Measurements from ENCODE around the gene WDR81. TPM values are rescaled to one million over a fixed set of nuclear protein-coding genes. Genes with fewer than 3 reads are reported as not detected.

The WDR81 gene
- 23.2 and 27.5 TPM in 2 replicates for total RNA-seq

DNA sequence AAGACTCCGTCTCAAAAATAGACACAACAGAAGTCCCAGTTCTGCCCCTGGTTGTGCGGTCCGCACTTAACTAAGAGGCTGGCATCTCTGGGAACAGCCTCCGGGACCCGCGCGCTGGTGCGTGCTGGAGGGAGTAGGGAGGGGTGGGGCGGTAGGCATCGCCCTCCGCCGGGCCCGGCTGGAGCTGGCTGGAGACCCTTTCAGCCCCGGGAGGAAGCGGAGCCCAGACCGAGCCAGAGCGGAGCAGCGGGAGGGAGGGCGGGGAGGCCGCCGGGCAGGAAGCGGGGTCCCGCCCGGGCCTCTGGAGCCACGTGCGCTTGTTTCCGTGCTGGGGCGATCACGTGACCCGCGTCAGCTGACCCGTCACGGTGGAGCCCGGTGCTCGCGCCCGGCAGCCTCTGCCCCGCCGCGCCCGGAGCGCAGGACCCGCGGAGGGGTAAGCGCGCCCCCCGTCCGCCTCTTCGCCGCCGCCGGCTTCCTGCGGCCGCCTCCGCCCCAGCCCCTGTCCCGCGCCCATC, at the start of gene WDR81:
Gene WDR81 (plus strand): TSS at position 354 of the 518 bp plus-strand sequence. CDS start 256 bp downstream, outside the sequence.

DNA sequence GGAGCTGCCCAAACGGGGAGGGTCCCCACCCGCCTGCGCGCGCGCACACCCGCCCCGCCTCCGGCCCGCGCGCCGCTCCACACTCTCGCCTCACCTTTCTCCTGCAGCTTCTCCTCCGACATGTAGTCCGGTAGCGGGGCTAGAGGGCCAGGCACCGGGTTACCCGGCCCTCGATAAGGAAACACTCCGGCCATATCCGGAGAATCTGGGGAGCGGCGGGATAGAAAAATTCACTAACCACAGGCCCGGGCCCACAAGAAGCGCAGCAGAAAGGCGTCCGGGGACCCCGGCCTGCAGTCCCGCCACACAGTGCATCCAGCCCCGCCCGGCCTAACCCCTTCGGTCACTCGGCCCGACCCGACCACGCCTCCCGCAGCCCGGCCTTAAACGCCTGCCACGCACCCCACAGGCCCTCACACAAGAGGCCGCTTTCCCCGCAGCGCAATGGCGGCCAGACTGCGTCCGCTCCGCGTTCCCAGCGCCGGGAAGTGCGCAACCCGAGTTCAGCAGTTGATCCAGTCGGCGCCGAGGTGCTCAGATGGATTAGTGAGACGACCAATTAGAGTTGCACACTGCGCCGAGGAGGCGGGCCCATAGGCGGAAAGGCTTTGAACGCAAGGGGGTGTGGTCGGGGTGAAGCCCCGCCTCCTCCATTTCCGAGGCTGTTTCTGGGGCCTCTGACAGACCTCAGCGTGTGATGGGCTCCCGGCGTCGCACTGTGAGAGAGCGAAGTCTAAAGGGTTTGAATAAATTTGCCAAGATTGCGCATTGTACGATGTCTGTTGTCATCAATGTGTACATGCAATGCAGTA, 39.9 kb upstream of the WDR81 start, which contains the start of gene PRPF8:
Gene PRPF8 (minus strand): TSS at position 490 of the 812 bp plus-strand sequence. CDS start 296 bp downstream, at position 194.

DNA sequence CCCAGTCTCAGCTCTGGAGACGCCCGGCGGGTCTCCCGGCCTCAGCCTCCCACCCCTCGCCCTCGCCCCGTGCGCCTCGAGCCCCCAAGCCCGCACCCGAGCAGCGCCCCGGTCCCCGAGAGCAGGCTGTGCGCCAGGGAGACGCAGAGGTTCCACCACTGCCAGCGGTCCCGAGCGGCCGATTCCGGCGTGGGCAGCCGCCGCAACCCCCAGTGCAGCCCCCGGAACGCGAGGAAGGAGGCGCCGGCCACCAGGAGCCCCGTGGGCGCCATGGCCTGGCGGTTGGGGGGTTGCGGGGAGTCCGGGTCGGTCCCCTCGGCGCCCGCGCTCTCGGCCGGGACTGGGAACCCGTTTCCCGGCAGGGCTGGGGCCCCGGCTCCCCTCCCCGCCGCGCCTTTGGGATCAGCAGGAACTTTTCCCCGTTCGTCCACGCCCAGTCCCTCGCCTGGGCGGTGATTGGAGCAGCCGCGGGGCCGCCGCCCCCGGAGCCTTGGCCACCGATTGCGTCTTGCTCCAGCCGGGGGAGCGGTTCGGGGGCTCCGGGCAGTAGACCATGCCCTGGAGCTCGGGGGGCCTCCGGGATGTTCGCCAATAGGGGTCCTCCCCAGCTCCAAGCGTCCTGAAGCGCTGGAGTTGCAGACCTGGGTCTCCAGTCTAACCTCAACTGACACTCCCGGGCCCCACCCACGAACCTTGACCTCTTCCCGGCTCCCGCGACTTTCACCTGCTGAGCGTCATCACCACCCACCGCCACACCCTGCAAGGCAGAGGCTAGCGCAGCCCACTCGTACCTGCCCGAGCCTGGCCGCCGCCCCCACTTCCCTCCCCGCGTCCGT, 14.3 kb upstream of the WDR81 start, which contains the start of gene TLCD2:
Gene TLCD2 (minus strand): TSS at position 407 of the 836 bp plus-strand sequence. CDS start 135 bp downstream, at position 272.

DNA sequence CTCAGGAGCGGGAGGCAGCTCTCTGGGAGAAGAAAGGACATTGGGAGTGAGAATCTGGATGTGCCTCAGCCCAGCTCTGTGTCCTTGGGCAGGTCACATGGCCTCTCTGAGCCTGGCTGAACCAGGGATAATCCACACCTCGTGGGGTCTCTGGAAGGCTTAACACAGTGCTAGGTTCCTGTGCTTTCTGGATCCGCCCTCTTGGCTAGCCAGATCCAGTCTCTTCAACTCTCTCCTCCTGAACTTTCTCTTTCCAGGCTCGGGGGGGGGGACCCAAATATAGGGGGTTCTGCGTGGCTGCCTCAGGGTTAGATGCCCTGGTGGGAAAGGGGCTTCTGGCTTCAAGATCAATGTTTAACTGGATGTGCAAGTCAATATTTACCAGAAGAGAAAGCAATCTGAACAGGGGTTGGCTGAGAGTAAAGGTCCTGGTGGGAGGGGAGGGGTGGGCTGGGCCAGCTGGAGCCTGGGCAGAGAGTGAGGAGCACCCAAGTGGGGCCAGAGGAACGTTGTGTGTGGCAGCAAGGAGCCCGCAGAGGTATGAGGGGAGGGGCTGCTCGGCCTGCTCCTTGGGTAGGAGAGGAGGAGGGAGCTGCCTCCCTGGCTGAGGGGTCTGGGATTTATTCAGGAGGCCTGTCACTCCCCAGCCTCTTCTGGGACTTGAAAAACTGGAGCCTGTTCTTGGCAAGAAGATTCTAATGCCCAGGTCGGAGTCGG, 18.0 kb downstream of the WDR81 start, which contains the start of gene SERPINF2:
Gene SERPINF2 (plus strand): TSS at position 501 of the 717 bp plus-strand sequence. CDS start 2,125 bp downstream, outside the sequence.

Other genes with a start within 250 kb of the WDR81 start
- gene MYO1C, start 232.0 kb upstream of the WDR81 start, total RNA-seq: 78.4 and 129 TPM in 2 replicates
- 31.2 and 37.6 TPM in 2 replicates for gene INPP5K, start 208.1 kb upstream of the WDR81 start, total RNA-seq
- 23.2 and 27.4 TPM in 2 replicates for gene PITPNA, start 161.9 kb upstream of the WDR81 start, total RNA-seq
- gene SLC43A2, start 95.9 kb upstream of the WDR81 start, total RNA-seq: 2.9 and 9.7 TPM in 2 replicates
- gene SCARF1, start 79.0 kb upstream of the WDR81 start, total RNA-seq: under 0.01 and 2.1 TPM in 2 replicates
- 11.3 and 17.4 TPM in 2 replicates for gene RILP, start 74.8 kb upstream of the WDR81 start, total RNA-seq
- 82.6 and 120 TPM in 2 replicates for gene PRPF8, start 39.8 kb upstream of the WDR81 start, total RNA-seq
- gene TLCD2, start 14.3 kb upstream of the WDR81 start, total RNA-seq: 13.2 and 15.3 TPM in 2 replicates
- 0.35 and 1.9 TPM in 2 replicates for gene SERPINF2, start 18.2 kb downstream of the WDR81 start, total RNA-seq
- 1,032 and 1,366 TPM in 2 replicates for gene SERPINF1, start 37.4 kb downstream of the WDR81 start, total RNA-seq
- 4.5 and 4.6 TPM in 2 replicates for gene SMYD4, start 105.2 kb downstream of the WDR81 start, total RNA-seq
- 16.8 and 23.7 TPM in 2 replicates for gene RPA1, start 105.3 kb downstream of the WDR81 start, total RNA-seq